GM12892 (cell line): ENCODE measurements around the gene LAGE3.

Experiments
- POLR2A ChIP-seq: IDR thresholded peaks from 2 replicates; pipeline ENCODE4 v1.6.1; 2011; ENCODE audit warnings: low read depth, low read length, control low read depth
- TAF1 ChIP-seq: IDR thresholded peaks from 2 replicates; pipeline ENCODE4 v1.6.1; 2011; ENCODE audit warnings: low read depth, mild to moderate bottlenecking, control low read depth, low read length, borderline replicate concordance

- TF ChIP-seq POLR2A = no peak
- no peak for TF ChIP-seq TAF1
Observed at GRCh38 chrX:154470434-154470833, 8.6 kb downstream of the LAGE3 start.
